CD4-positive, alpha-beta T cell (primary cell): ENCODE results near the gene GABRG1. TPM values are rescaled to one million over a fixed set of nuclear protein-coding genes. Genes with fewer than 3 reads are reported as not detected.

ENCODE experiments used
- ATAC-seq: fragments of 200-7000 bp; cut with Tn5 transposase; one replicate; pipeline ENCODE4 v1.10.0; 2022; ENCODE audit warnings: mild to moderate bottlenecking; ENCODE audit not compliant: poor library complexity
- CTCF ChIA-PET: fragments of 350-600 bp; sonication (Branson Sonifier 250); formaldehyde crosslinking; loops from one replicate; lab custom pipeline; 2021; ENCODE audit warnings: antibody characterized with exemption, inconsistent platforms; lab: Charles Lee
- POLR2A ChIA-PET: fragments of 350-600 bp; sonication (Branson Sonifier 250); formaldehyde crosslinking; loops from one replicate; lab custom pipeline; 2021; ENCODE audit warnings: antibody characterized with exemption, inconsistent platforms; lab: Charles Lee
- DNase-seq, 14 experiments: peaks; one replicate each; pipeline ENCODE4 v3.0.0-alpha.2; 2013 to 2020; ENCODE audit warnings: mixed read lengths in 2 of 14
- H3K27ac ChIP-seq, 2 donors: one replicate each; pipeline versions ENCODE4 v1.5.1 to v1.7.0; 2013; ENCODE audit warnings: low read length in 2 of 2, low read depth in 1 of 2, mild to moderate bottlenecking in 1 of 2
- H3K27me3 ChIP-seq, 2 experiments: 1 replicate in 1 of 2; 2 replicates in 1 of 2; pipeline versions ENCODE4 v1.6.1 to v1.7.0; 2013; ENCODE audit warnings: low read length in 2 of 2, control low read depth in 1 of 2, mild to moderate bottlenecking in 1 of 2, moderate library complexity in 1 of 2; ENCODE audit not compliant: insufficient read depth in 2 of 2, control insufficient read depth in 1 of 2
- H3K36me3 ChIP-seq: one replicate; pipeline ENCODE4 v1.6.1; 2013; ENCODE audit warnings: low read length, control low read depth; ENCODE audit not compliant: insufficient read depth
- H3K4me1 ChIP-seq: one replicate; pipeline ENCODE4 v1.6.1; 2013; ENCODE audit warnings: low read length, control low read depth; ENCODE audit not compliant: insufficient read depth
- H3K4me3 ChIP-seq: one replicate; pipeline ENCODE4 v1.5.1; 2013; ENCODE audit warnings: mild to moderate bottlenecking, low read length, moderate library complexity
- H3K9me3 ChIP-seq, 2 experiments: 1 replicate in 1 of 2; 2 replicates in 1 of 2; pipeline versions ENCODE4 v1.6.1 to v1.7.0; 2013; ENCODE audit warnings: low read length in 2 of 2, mild to moderate bottlenecking in 2 of 2, control low read depth in 1 of 2, moderate library complexity in 1 of 2; ENCODE audit not compliant: control insufficient read depth in 1 of 2, insufficient read depth in 1 of 2
- H3K27ac Mint-ChIP-seq: one replicate; pipeline ENCODE4 v1.8.0; 2020; ENCODE audit warnings: mixed read lengths
- H3K27me3 Mint-ChIP-seq: one replicate; pipeline ENCODE4 v1.8.0; 2021; ENCODE audit warnings: mixed read lengths
- H3K36me3 Mint-ChIP-seq: one replicate; pipeline ENCODE4 v1.8.0; 2021; ENCODE audit warnings: low read depth, mixed read lengths
- H3K4me1 Mint-ChIP-seq: one replicate; pipeline ENCODE4 v1.8.0; 2021; ENCODE audit warnings: low read depth, mixed read lengths
- H3K4me3 Mint-ChIP-seq: one replicate; pipeline ENCODE4 v1.8.0; 2020; ENCODE audit warnings: mild to moderate bottlenecking, mixed read lengths
- H3K9me3 Mint-ChIP-seq: one replicate; pipeline ENCODE4 v1.8.0; 2020; ENCODE audit warnings: mixed read lengths
- intact Hi-C, 2 experiments: fragments of 100-400 bp; cut with DNase I in 1 of 2; cut with micrococcal nuclease in 1 of 2; formaldehyde crosslinking; loops; one replicate each; pipeline versions ENCODE4 v1.15.1 to v1.9.0; 2023 to 2025; cut with DNase I, micrococcal nuclease
- total RNA-seq, 174 experiments: library from RNA in 2 of 174; stranded (reverse) in 2 of 174; gene quantifications; one replicate each; pipeline ENCODE4 v1.2.3 and lab custom pipeline; 2021 to 2026
- TF ChIP-seq, protein P1 (sequence below): fragments of 200-600 bp; IDR thresholded peaks from one replicate; pipeline ENCODE4 v1.8.0; 2022; ENCODE audit warnings: antibody characterized with exemption, mild to moderate bottlenecking

The GABRG1 gene
- total RNA-seq, 2 experiments from 2014 or later = not detected

DNA sequence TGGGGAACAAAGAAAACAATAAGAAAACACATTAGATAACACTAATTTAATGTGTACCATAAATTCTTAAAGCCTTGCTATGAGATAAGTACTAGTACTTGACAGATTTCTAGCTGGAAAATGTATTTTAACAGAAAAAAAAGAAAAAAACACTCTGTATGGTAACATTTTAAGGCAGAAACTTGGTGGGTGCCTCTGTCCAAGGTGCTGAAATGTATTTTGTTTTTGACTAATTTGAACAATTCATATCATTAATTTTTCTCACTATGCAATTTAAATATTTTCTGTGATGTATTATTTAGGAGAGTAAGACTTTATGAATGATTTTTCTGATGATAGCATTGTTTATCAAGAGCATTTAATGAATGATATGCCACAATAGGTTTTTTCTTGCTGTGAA, 107.5 kb downstream of the GABRG1 start:
- intact Hi-C loops = no loop called here
- no peak overlapping the region for H3K27ac Mint-ChIP-seq
- ChIA-PET CTCF (no interaction called here), POLR2A (no interaction called here)
- no peaks in the 10 kb centered on the region for H3K27me3 ChIP-seq
- H3K9me3 ChIP-seq = no peaks in the 10 kb centered on the region
- TF ChIP-seq, protein P1, sequence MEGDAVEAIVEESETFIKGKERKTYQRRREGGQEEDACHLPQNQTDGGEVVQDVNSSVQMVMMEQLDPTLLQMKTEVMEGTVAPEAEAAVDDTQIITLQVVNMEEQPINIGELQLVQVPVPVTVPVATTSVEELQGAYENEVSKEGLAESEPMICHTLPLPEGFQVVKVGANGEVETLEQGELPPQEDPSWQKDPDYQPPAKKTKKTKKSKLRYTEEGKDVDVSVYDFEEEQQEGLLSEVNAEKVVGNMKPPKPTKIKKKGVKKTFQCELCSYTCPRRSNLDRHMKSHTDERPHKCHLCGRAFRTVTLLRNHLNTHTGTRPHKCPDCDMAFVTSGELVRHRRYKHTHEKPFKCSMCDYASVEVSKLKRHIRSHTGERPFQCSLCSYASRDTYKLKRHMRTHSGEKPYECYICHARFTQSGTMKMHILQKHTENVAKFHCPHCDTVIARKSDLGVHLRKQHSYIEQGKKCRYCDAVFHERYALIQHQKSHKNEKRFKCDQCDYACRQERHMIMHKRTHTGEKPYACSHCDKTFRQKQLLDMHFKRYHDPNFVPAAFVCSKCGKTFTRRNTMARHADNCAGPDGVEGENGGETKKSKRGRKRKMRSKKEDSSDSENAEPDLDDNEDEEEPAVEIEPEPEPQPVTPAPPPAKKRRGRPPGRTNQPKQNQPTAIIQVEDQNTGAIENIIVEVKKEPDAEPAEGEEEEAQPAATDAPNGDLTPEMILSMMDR = no peak
- no peaks in the 10 kb centered on the region for H3K36me3 Mint-ChIP-seq
- no peaks in the 10 kb centered on the region for H3K36me3 ChIP-seq
- H3K4me3 ChIP-seq = no peak overlapping the region
- no peak overlapping the region for H3K27ac ChIP-seq
- no peaks in the 10 kb centered on the region for H3K27me3 Mint-ChIP-seq
- no peaks in the 10 kb centered on the region for H3K4me1 Mint-ChIP-seq
- no peak for DNase-seq
- no peak for ATAC-seq
- H3K4me1 ChIP-seq = no peaks in the 10 kb centered on the region
- H3K9me3 Mint-ChIP-seq = peaks cover 13% of the 10 kb centered on the region
- no peak overlapping the region for H3K4me3 Mint-ChIP-seq

DNA sequence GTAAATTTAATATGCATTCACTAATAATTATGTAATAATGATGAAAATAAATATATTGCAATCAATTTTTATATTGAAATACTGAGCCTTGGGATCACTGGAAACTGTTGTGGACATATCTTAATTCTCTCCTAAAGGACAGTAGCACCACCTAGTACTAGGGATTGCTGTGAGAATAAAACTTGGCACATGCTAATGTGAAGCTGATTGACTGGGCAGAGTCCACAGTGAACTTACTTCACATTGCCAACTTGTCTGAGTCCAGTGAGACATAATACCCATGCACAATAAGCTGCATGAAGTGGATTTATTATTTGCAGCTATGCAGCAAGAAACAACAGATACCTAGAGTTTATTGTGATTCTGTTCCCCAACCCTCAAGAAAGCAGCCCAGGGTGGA, 131.1 kb downstream of the GABRG1 start:
- TF ChIP-seq, protein P1 = no peak
- H3K27ac ChIP-seq = no peak overlapping the region
- no peaks in the 10 kb centered on the region for H3K27me3 ChIP-seq
- Mint-ChIP-seq H3K4me3 (no peak overlapping the region), H3K4me1 (no peaks in the 10 kb centered on the region), H3K27ac (no peak overlapping the region), H3K9me3 (peaks cover 10% of the 10 kb centered on the region), H3K27me3 (no peaks in the 10 kb centered on the region), H3K36me3 (no peaks in the 10 kb centered on the region)
- intact Hi-C loops = no loop called here
- POLR2A ChIA-PET = no interaction called here
- no peaks in the 10 kb centered on the region for H3K36me3 ChIP-seq
- CTCF ChIA-PET = no interaction called here
- H3K4me3 ChIP-seq = no peak overlapping the region
- H3K9me3 ChIP-seq = no peaks in the 10 kb centered on the region
- no peaks in the 10 kb centered on the region for H3K4me1 ChIP-seq
- no peak for ATAC-seq
- no peak for DNase-seq

DNA sequence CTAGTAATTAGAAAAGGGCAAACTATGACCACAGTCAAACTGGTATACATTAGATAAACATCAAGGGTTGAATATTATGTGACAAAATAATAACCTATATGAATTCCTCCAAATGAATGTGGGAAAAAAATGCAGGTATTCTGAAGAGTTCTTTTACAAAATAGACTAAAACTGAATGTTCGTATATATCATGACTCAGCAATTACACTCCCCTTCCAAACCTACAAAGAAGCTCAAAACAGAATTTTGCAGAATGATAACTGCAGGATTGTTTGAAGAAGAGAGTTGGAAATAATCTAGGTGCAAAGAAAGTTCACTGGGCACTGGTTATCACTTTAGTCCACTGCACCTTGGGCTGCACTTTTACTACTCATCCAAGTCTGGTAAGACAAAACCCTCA, 134.1 kb downstream of the GABRG1 start:
- Histone ChIP-seq H3K4me3 (no peak overlapping the region), H3K9me3 (no peaks in the 10 kb centered on the region), H3K36me3 (no peaks in the 10 kb centered on the region), H3K27ac (no peak overlapping the region), H3K27me3 (no peaks in the 10 kb centered on the region), H3K4me1 (no peaks in the 10 kb centered on the region)
- ATAC-seq = no peak
- intact Hi-C loops = no loop called here
- H3K27me3 Mint-ChIP-seq = no peaks in the 10 kb centered on the region
- no peak overlapping the region for H3K4me3 Mint-ChIP-seq
- TF ChIP-seq, protein P1 = no peak
- no peak overlapping the region for H3K27ac Mint-ChIP-seq
- no peak for DNase-seq
- POLR2A ChIA-PET = no interaction called here
- H3K9me3 Mint-ChIP-seq = peaks cover 15% of the 10 kb centered on the region
- no peaks in the 10 kb centered on the region for H3K36me3 Mint-ChIP-seq
- CTCF ChIA-PET = no interaction called here
- H3K4me1 Mint-ChIP-seq = no peaks in the 10 kb centered on the region
